Activated T-helper 17 cell treated with anti-CD3 and anti-CD28 coated beads, Interleukin-2, amount 50 U/mL, for 72 hours (primary cell): ENCODE results near the gene RUFY2. TPM values are rescaled to one million over a fixed set of nuclear protein-coding genes. Genes with fewer than 3 reads are reported as not detected.
"Not testable (repeated sequence)": the region's sequence is repeated elsewhere in the genome, so short reads cannot be mapped to it uniquely, and the experiment has no call there.

Experiments used
- ATAC-seq: fragments of 150-1000 bp; cut with Tn5 transposase; replicated peaks from 2 replicates; pipeline ENCODE4 v1.10.0; 2021; ENCODE audit warnings: mild to moderate bottlenecking, moderate library complexity
- H3K27ac Mint-ChIP-seq: one replicate; pipeline ENCODE4 v1.8.0; 2022; ENCODE audit warnings: mixed read lengths
- H3K27me3 Mint-ChIP-seq: one replicate; pipeline ENCODE4 v1.8.0; 2022; ENCODE audit warnings: mixed read lengths
- H3K36me3 Mint-ChIP-seq: one replicate; pipeline ENCODE4 v1.8.0; 2022; ENCODE audit warnings: low read depth, mild to moderate bottlenecking, mixed read lengths
- H3K4me1 Mint-ChIP-seq: one replicate; pipeline ENCODE4 v1.8.0; 2022; ENCODE audit warnings: mixed read lengths
- H3K4me3 Mint-ChIP-seq: one replicate; pipeline ENCODE4 v1.8.0; 2022; ENCODE audit warnings: mild to moderate bottlenecking, mixed read lengths
- H3K9me3 Mint-ChIP-seq: one replicate; pipeline ENCODE4 v1.8.0; 2022; ENCODE audit warnings: mixed read lengths
- total RNA-seq, 2 donors: library from RNA; stranded (reverse); gene quantifications; one replicate each; pipeline ENCODE4 v1.2.3, GENCODE V29; 2022

The RUFY2 gene
- 10 to 100 TPM in 1 of 2 donors, 1 to 10 TPM in 1; 9.6 to 12.3 TPM for total RNA-seq

- Mint-ChIP-seq H3K9me3 (no peaks in the 10 kb centered on the region), H3K36me3 (no peaks in the 10 kb centered on the region), H3K27ac (peak within 1 kb of the TSS; percentile 84), H3K27me3 (no peaks in the 10 kb centered on the region), H3K4me3 (peak within 1 kb of the TSS; percentile 86), H3K4me1 (peaks cover 10% of the 10 kb centered on the region)
- ATAC-seq: peak; percentile 97
Observed at GRCh38 chr10:68406815-68407548, at the start of gene RUFY2. RUFY2 (minus strand) TSS chr10:68407277; CDS start chr10:68407189, 88 bp downstream.

- not testable (repeated sequence) for H3K9me3 Mint-ChIP-seq, ATAC-seq, H3K4me3 Mint-ChIP-seq, H3K27me3 Mint-ChIP-seq, H3K4me1 Mint-ChIP-seq, H3K27ac Mint-ChIP-seq
- peaks cover 70% of the 10 kb centered on the region for H3K36me3 Mint-ChIP-seq
Observed at GRCh38 chr10:68449698-68450097, 42.6 kb upstream of the RUFY2 start.

GRCh38 chr10:68446179-68446578 is 39.1 kb upstream of the RUFY2 start:
- Mint-ChIP-seq H3K4me1 (no peaks in the 10 kb centered on the region), H3K9me3 (no peaks in the 10 kb centered on the region), H3K27ac (no peak overlapping the region), H3K4me3 (no peak overlapping the region), H3K36me3 (peaks cover 68% of the 10 kb centered on the region), H3K27me3 (no peaks in the 10 kb centered on the region)
- ATAC-seq: no peak

GRCh38 chr10:68442971-68443370 is 35.9 kb upstream of the RUFY2 start:
- no peak for ATAC-seq
- no peak overlapping the region for H3K27ac Mint-ChIP-seq
- no peaks in the 10 kb centered on the region for H3K9me3 Mint-ChIP-seq
- no peaks in the 10 kb centered on the region for H3K4me1 Mint-ChIP-seq
- H3K4me3 Mint-ChIP-seq: no peak overlapping the region
- peaks cover 52% of the 10 kb centered on the region for H3K36me3 Mint-ChIP-seq
- H3K27me3 Mint-ChIP-seq: no peaks in the 10 kb centered on the region

- Mint-ChIP-seq H3K4me3 (no peak overlapping the region), H3K27me3 (no peaks in the 10 kb centered on the region), H3K9me3 (no peaks in the 10 kb centered on the region), H3K4me1 (no peaks in the 10 kb centered on the region), H3K36me3 (peaks cover 54% of the 10 kb centered on the region), H3K27ac (no peak overlapping the region)
- ATAC-seq: no peak
Observed at GRCh38 chr10:68440898-68441297, 33.8 kb upstream of the RUFY2 start.

GRCh38 chr10:68435803-68436202 is 28.7 kb upstream of the RUFY2 start:
- Mint-ChIP-seq H3K9me3 (no peaks in the 10 kb centered on the region), H3K27me3 (no peaks in the 10 kb centered on the region), H3K4me1 (no peaks in the 10 kb centered on the region), H3K27ac (no peak overlapping the region), H3K36me3 (peaks cover 36% of the 10 kb centered on the region), H3K4me3 (no peak overlapping the region)
- no peak for ATAC-seq

- Mint-ChIP-seq H3K4me1 (no peaks in the 10 kb centered on the region), H3K27me3 (no peaks in the 10 kb centered on the region), H3K9me3 (no peaks in the 10 kb centered on the region), H3K4me3 (no peak overlapping the region), H3K36me3 (peaks cover 42% of the 10 kb centered on the region), H3K27ac (no peak overlapping the region)
- no peak for ATAC-seq
Observed at GRCh38 chr10:68434657-68435056, 27.6 kb upstream of the RUFY2 start.

GRCh38 chr10:68428396-68429104 is 21.5 kb upstream of the RUFY2 start:
- H3K9me3 Mint-ChIP-seq: no peaks in the 10 kb centered on the region
- ATAC-seq: no peak
- no peak overlapping the region for H3K27ac Mint-ChIP-seq
- peaks cover 6% of the 10 kb centered on the region for H3K4me1 Mint-ChIP-seq
- H3K36me3 Mint-ChIP-seq: peaks cover 49% of the 10 kb centered on the region
- H3K27me3 Mint-ChIP-seq: no peaks in the 10 kb centered on the region
- H3K4me3 Mint-ChIP-seq: no peak overlapping the region

- no peak overlapping the region for H3K27ac Mint-ChIP-seq
- peaks cover 8% of the 10 kb centered on the region for H3K4me1 Mint-ChIP-seq
- H3K9me3 Mint-ChIP-seq: no peaks in the 10 kb centered on the region
- no peak overlapping the region for H3K4me3 Mint-ChIP-seq
- no peaks in the 10 kb centered on the region for H3K27me3 Mint-ChIP-seq
- H3K36me3 Mint-ChIP-seq: peaks cover 70% of the 10 kb centered on the region
- ATAC-seq: no peak
Observed at GRCh38 chr10:68424454-68425014, 17.5 kb upstream of the RUFY2 start.

GRCh38 chr10:68423522-68423921 is 16.4 kb upstream of the RUFY2 start:
- Mint-ChIP-seq H3K27me3 (no peaks in the 10 kb centered on the region), H3K4me1 (peaks cover 8% of the 10 kb centered on the region), H3K4me3 (no peak overlapping the region), H3K36me3 (peaks cover 73% of the 10 kb centered on the region), H3K27ac (no peak overlapping the region), H3K9me3 (no peaks in the 10 kb centered on the region)
- ATAC-seq: peak; percentile 34

- ATAC-seq: no peak
- peaks cover 8% of the 10 kb centered on the region for H3K4me1 Mint-ChIP-seq
- H3K36me3 Mint-ChIP-seq: peaks cover 85% of the 10 kb centered on the region
- H3K27ac Mint-ChIP-seq: no peak overlapping the region
- H3K4me3 Mint-ChIP-seq: no peak overlapping the region
- H3K9me3 Mint-ChIP-seq: no peaks in the 10 kb centered on the region
- no peaks in the 10 kb centered on the region for H3K27me3 Mint-ChIP-seq
Observed at GRCh38 chr10:68419376-68419775, 12.3 kb upstream of the RUFY2 start.

GRCh38 chr10:68408898-68409518 is 1.9 kb upstream of the RUFY2 start:
- no peaks in the 10 kb centered on the region for H3K36me3 Mint-ChIP-seq
- H3K4me1 Mint-ChIP-seq: peaks cover 10% of the 10 kb centered on the region
- H3K4me3 Mint-ChIP-seq: no peak overlapping the region
- no peak for ATAC-seq
- no peak overlapping the region for H3K27ac Mint-ChIP-seq
- H3K9me3 Mint-ChIP-seq: no peaks in the 10 kb centered on the region
- no peaks in the 10 kb centered on the region for H3K27me3 Mint-ChIP-seq

GRCh38 chr10:68406111-68406814 is 814 bp downstream of the RUFY2 start:
- peak; percentile 39 for ATAC-seq
- H3K4me3 Mint-ChIP-seq: peak overlapping the region; percentile 86
- peaks cover 10% of the 10 kb centered on the region for H3K4me1 Mint-ChIP-seq
- no peaks in the 10 kb centered on the region for H3K9me3 Mint-ChIP-seq
- peak overlapping the region; percentile 84 for H3K27ac Mint-ChIP-seq
- H3K27me3 Mint-ChIP-seq: no peaks in the 10 kb centered on the region
- H3K36me3 Mint-ChIP-seq: peaks cover 5% of the 10 kb centered on the region

GRCh38 chr10:68403701-68404100 is 3.4 kb downstream of the RUFY2 start:
- H3K27ac Mint-ChIP-seq: no peak overlapping the region
- no peaks in the 10 kb centered on the region for H3K9me3 Mint-ChIP-seq
- H3K27me3 Mint-ChIP-seq: no peaks in the 10 kb centered on the region
- no peak overlapping the region for H3K4me3 Mint-ChIP-seq
- peaks cover 20% of the 10 kb centered on the region for H3K36me3 Mint-ChIP-seq
- H3K4me1 Mint-ChIP-seq: peaks cover 10% of the 10 kb centered on the region
- ATAC-seq: no peak
